OCI-LY1 (cell line): ENCODE data around the gene FRMD1.

Experiments used
- H2AFZ ChIP-seq: fragments of 200-600 bp; sonication (generic), shearing (Covaris generic); 2 replicates; pipeline ENCODE4 v1.6.0; 2014; ENCODE audit warnings: antibody characterized with exemption, mild to moderate bottlenecking, low read length
- H3F3A ChIP-seq: fragments of 200-600 bp; sonication (generic), shearing (Covaris generic); 2 replicates; pipeline ENCODE4 v1.6.0; 2014; ENCODE audit warnings: mild to moderate bottlenecking, antibody characterized with exemption, low read length, moderate library complexity; ENCODE audit not compliant: insufficient read depth
- H3K27ac ChIP-seq: fragments of 200-600 bp; sonication (generic); 2 replicates; pipeline ENCODE4 v1.5.1; 2014; ENCODE audit warnings: low read length, mixed run types, mild to moderate bottlenecking, low read depth; ENCODE audit not compliant: poor library complexity, severe bottlenecking
- H3K27me3 ChIP-seq: fragments of 200-600 bp; sonication (generic); 2 replicates; pipeline ENCODE4 v1.6.0; 2014; ENCODE audit warnings: antibody characterized with exemption, mild to moderate bottlenecking, low read length, moderate library complexity; ENCODE audit not compliant: insufficient read depth
- H3K36me3 ChIP-seq: fragments of 200-600 bp; sonication (generic); 2 replicates; pipeline ENCODE4 v1.6.1; 2014; ENCODE audit warnings: mild to moderate bottlenecking, antibody characterized with exemption, low read length, moderate library complexity, mixed read lengths; ENCODE audit not compliant: insufficient read depth
- H3K4me1 ChIP-seq: fragments of 200-600 bp; sonication (generic); 2 replicates; pipeline ENCODE4 v1.5.1; 2014; ENCODE audit warnings: mild to moderate bottlenecking, low read length, moderate library complexity; ENCODE audit not compliant: insufficient read depth, severe bottlenecking
- H3K4me2 ChIP-seq: fragments of 200-600 bp; sonication (generic), shearing (Covaris generic); 2 replicates; pipeline ENCODE4 v1.6.1; 2014; ENCODE audit warnings: low read length
- H3K4me3 ChIP-seq: fragments of 200-600 bp; sonication (generic); 2 replicates; pipeline ENCODE4 v1.5.1; 2014; ENCODE audit warnings: low read length, low read depth, mild to moderate bottlenecking, mixed read lengths; ENCODE audit not compliant: poor library complexity, severe bottlenecking
- H3K79me2 ChIP-seq: fragments of 200-600 bp; shearing (Covaris generic); 2 replicates; pipeline ENCODE4 v1.6.1; 2016; ENCODE audit warnings: mixed run types, low read length, mixed read lengths; ENCODE audit not compliant: insufficient read depth
- H3K9ac ChIP-seq: fragments of 200-600 bp; sonication (generic), shearing (Covaris generic); 2 replicates; pipeline ENCODE4 v1.6.1; 2014; ENCODE audit warnings: mild to moderate bottlenecking, low read length, mixed read lengths
- H3K9me2 ChIP-seq: fragments of 200-600 bp; sonication (generic), shearing (Covaris generic); 2 replicates; pipeline ENCODE4 v1.6.1; 2014; ENCODE audit warnings: low read depth, mild to moderate bottlenecking, low read length, mixed read lengths
- H3K9me3 ChIP-seq: fragments of 200-600 bp; shearing (Covaris generic); 2 replicates; pipeline ENCODE4 v1.6.1; 2014; ENCODE audit warnings: low read length, mixed read lengths
- H4K20me1 ChIP-seq: fragments of 200-600 bp; sonication (generic), shearing (Covaris generic); 2 replicates; pipeline ENCODE4 v1.6.0; 2016; ENCODE audit warnings: mild to moderate bottlenecking, low read length; ENCODE audit not compliant: insufficient read depth
- EZH2 ChIP-seq: fragments of 200-600 bp; sonication (generic), shearing (Covaris generic); IDR thresholded peaks from 2 replicates; pipeline ENCODE4 v1.8.0; 2017; ENCODE audit warnings: borderline replicate concordance, mixed run types, mild to moderate bottlenecking, antibody characterized with exemption, low read length, moderate library complexity, mixed read lengths
- TF ChIP-seq, protein P1 (sequence below): fragments of 200-600 bp; sonication (generic), shearing (Covaris generic); IDR thresholded peaks from 2 replicates; pipeline ENCODE4 v1.5.1; 2017; ENCODE audit warnings: mild to moderate bottlenecking, antibody characterized with exemption, low read length, moderate library complexity, mixed read lengths

Gene FRMD1

DNA sequence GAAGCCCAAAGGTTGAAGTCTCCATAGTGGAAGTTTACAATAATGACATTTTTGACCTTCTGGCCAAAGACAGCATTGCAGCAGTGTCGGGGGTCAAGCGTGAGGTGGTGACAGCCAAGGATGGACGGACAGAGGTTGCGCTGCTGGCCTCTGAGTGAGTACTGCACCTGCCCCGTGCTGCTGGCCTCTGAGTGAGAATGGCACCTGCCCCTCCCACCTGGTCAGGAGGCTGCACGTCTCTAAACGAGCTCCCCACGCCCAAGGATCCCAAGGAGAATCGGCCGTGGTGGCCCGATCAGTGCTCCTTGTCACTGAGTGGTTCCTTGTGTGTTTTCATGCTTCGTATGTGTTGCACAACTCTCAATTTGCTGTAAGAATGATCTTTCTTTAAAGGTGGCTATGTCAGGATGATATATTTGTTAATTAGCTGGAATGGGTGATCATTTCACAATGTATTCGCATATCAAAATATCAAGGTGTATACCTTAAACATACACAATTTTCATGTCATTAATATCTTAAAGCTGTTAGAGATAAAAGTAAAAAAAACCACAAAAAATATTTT is 40.4 kb downstream of the FRMD1 start:
- H3K27ac ChIP-seq = no peak overlapping the region
- H2AFZ ChIP-seq = no peak overlapping the region
- no peaks in the 10 kb centered on the region for H3K79me2 ChIP-seq
- H3K9ac ChIP-seq = no peak overlapping the region
- no peaks in the 10 kb centered on the region for H3K9me3 ChIP-seq
- H3K4me1 ChIP-seq = no peaks in the 10 kb centered on the region
- no peaks in the 10 kb centered on the region for H3F3A ChIP-seq
- no peaks in the 10 kb centered on the region for H4K20me1 ChIP-seq
- no peaks in the 10 kb centered on the region for H3K9me2 ChIP-seq
- no peak for TF ChIP-seq EZH2
- TF ChIP-seq, protein P1, sequence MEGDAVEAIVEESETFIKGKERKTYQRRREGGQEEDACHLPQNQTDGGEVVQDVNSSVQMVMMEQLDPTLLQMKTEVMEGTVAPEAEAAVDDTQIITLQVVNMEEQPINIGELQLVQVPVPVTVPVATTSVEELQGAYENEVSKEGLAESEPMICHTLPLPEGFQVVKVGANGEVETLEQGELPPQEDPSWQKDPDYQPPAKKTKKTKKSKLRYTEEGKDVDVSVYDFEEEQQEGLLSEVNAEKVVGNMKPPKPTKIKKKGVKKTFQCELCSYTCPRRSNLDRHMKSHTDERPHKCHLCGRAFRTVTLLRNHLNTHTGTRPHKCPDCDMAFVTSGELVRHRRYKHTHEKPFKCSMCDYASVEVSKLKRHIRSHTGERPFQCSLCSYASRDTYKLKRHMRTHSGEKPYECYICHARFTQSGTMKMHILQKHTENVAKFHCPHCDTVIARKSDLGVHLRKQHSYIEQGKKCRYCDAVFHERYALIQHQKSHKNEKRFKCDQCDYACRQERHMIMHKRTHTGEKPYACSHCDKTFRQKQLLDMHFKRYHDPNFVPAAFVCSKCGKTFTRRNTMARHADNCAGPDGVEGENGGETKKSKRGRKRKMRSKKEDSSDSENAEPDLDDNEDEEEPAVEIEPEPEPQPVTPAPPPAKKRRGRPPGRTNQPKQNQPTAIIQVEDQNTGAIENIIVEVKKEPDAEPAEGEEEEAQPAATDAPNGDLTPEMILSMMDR = no peak
- no peak overlapping the region for H3K4me3 ChIP-seq
- H3K27me3 ChIP-seq = peaks cover 6% of the 10 kb centered on the region; the same call in 1 of the 2 replicates
- H3K4me2 ChIP-seq = no peak overlapping the region
- H3K36me3 ChIP-seq = no peaks in the 10 kb centered on the region; the same call in 1 of the 2 replicates

DNA sequence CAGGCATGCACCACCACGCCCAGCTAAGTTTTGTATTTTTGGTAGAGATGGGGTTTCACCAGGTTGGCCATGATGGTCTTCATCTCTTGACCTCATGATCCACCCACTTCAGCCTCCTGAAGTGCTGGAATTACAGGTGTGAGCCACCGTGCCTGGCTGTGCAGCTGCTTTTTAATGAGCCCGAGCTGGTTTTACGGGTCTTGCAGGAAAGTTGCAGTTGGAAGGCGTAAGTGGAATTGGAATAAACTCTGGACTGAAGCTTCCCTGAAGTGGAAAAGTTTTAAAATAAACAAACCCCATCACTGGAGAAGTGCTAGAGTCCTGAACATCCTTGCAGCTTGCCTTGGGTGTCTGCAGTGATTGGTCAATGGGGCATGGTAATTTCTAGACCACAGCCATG is 41.2 kb downstream of the FRMD1 start:
- H3K36me3 ChIP-seq = no peaks in the 10 kb centered on the region; the same call in 1 of the 2 replicates
- no peaks in the 10 kb centered on the region for H3F3A ChIP-seq
- H3K4me2 ChIP-seq = no peak overlapping the region
- peaks cover 6% of the 10 kb centered on the region; the same call in 1 of the 2 replicates for H3K27me3 ChIP-seq
- H3K4me1 ChIP-seq = no peaks in the 10 kb centered on the region
- no peak overlapping the region for H3K27ac ChIP-seq
- TF ChIP-seq, protein P1 = no peak
- no peak for TF ChIP-seq EZH2
- H2AFZ ChIP-seq = no peak overlapping the region
- no peaks in the 10 kb centered on the region for H3K9me3 ChIP-seq
- no peaks in the 10 kb centered on the region for H3K9me2 ChIP-seq
- no peak overlapping the region for H3K9ac ChIP-seq
- no peak overlapping the region for H3K4me3 ChIP-seq
- H3K79me2 ChIP-seq = no peaks in the 10 kb centered on the region
- H4K20me1 ChIP-seq = no peaks in the 10 kb centered on the region

DNA sequence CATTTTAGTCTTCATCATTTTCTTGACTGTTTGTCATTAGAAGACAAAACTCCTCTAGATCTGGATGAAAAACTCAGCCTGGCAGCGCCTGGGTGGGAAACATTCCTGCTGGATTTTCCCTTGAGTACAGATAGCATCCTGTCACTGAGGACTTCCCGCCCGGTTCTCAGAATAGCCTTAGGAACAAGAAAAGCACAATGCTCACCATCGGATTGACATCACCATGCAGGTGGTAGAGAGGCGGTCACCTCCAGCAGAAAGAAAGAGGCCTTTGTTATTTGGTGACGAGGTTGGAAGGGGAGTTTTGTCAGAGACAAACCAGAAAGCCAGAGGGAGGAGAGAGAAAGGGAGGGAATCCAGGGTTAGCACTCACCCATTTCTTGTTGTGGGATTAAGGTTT is 41.8 kb downstream of the FRMD1 start:
- H4K20me1 ChIP-seq = no peaks in the 10 kb centered on the region
- no peak overlapping the region for H3K4me3 ChIP-seq
- H3K27me3 ChIP-seq = peaks cover 6% of the 10 kb centered on the region; the same call in 1 of the 2 replicates
- H3K4me2 ChIP-seq = no peak overlapping the region
- H3K4me1 ChIP-seq = no peaks in the 10 kb centered on the region
- H2AFZ ChIP-seq = no peak overlapping the region
- H3K9me3 ChIP-seq = no peaks in the 10 kb centered on the region
- H3K27ac ChIP-seq = no peak overlapping the region
- H3K9ac ChIP-seq = no peak overlapping the region
- no peaks in the 10 kb centered on the region; the same call in 1 of the 2 replicates for H3K36me3 ChIP-seq
- TF ChIP-seq EZH2 = no peak
- TF ChIP-seq, protein P1 = no peak
- no peaks in the 10 kb centered on the region for H3F3A ChIP-seq
- H3K9me2 ChIP-seq = no peaks in the 10 kb centered on the region
- H3K79me2 ChIP-seq = no peaks in the 10 kb centered on the region
